ENCODE results near the gene DPP4.
A peak's percentile ranks its signal among the peaks of the same experiment; 100 is the strongest.
"Not testable (repeated sequence)": the region's sequence is repeated elsewhere in the genome, so short reads cannot be mapped to it uniquely, and the experiment has no call there.

The DPP4 gene

DNA sequence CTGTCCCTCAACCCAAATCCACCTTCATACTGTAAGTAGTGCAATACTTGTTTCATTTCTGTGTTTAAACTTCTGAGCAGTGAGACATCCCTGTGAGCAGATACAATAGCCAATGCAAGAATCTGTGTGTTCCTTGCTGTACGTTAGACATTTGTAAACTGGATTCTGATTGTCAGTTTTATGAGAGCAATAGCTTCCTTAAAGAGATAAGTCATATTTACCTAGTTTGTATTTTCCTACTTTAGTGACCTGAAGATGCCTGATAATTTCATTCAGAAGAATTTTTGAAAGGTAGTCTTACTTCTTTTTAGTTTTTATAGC lies 90.7 kb downstream of the DPP4 start:
- no peak for FAIRE-seq

DNA sequence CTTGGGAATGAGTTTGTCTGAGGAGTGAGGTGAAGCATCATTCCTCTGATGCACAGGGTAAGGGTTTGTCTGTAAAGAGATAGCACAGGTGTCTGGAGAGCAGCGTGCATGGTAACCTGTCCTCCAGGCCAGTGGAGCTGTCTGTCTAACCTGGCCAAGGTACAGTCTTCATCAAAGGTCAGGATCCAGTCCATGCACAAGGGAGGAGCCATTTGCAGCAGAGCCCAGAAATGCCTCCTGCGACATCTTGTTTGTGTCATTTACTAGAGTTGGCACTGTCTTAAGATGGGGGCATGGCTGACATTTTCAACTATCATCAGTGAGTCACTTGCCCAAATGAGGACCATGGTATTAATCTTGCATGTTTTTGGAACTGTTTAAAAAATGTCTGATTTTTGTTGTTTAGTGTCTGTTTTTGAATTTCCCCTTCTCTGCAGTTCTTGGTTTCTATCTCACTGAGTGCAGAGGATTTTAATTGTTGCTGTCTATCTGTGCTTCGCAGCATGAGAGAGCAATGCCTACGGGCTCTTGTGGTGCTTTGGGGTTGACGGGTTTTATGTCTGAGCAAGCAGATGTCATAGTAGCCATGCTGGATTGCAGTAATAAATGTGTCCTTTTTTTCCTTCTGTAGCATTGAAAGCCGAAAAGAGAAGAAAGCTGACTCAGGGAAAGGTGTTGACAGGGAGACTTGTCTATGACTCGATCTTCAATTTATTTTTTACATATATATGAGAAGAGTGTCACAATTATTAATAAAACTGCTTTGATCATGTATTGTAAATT lies 91.3 kb downstream of the DPP4 start:
- FAIRE-seq: no peak

DNA sequence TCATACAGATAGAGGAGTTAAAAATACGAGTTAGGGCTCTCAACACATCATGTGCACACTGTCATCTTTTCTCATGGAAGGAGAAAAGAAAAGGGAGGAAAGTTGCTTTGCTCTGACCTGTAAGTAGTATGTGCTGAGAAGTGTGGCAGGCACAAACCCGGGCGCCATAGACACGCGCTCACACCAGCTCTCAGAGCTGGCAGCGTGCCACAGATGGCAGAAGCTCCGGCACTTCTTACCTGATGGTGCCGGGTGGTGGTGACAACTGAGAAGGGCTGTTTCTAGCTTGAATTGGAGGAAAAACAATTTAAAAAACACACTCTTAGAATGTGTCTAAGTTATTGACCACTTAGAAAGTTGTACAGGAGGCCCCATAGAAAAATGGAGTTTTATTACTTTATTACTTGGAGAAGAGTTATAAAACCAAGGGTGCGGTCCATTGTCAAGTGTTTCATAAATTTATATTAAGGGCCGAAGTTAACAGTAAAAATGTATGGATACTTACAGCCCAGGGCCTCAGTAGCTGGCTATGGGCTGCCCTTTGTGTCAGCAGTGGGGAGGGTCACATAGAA lies 92.2 kb downstream of the DPP4 start:
- FAIRE-seq: no peak

DNA sequence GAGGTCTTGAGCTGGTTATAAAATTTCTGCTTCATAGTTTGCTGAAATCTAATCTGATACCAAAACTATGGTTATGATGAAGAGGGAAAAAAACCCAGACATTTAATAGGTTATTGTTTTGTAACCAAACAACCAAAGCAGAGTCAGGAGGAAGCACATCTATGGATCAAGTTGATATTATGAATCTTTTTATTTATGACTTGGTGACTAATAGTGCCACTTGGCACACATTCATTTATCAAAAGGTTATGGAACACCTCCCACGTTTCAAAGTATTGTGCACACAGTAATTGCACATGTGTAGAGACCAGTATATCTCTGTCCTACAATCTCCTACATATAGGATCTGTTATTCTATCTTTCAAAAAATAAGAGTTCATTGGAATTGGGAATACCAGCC lies 93.0 kb downstream of the DPP4 start:
- no peak for FAIRE-seq

DNA sequence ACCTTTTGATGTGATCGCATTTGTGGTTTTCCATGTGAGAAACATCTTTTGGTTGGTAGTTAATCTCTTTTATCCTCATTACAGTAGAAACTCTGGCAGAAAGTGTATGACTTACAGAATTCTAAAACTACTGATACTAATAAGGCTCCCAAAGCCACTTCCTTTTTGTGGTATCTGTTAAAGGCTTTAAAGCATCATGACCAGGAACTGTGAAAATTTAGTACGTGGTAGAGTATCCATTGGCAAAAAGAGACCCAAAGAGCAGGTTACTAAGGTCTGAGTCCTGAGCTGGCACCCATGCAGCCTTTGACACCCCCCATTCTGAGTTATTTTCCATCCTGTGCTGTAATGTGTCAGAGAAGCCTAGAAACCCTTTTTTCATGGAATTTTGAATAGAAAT lies 94.5 kb downstream of the DPP4 start:
- FAIRE-seq: no peak

DNA sequence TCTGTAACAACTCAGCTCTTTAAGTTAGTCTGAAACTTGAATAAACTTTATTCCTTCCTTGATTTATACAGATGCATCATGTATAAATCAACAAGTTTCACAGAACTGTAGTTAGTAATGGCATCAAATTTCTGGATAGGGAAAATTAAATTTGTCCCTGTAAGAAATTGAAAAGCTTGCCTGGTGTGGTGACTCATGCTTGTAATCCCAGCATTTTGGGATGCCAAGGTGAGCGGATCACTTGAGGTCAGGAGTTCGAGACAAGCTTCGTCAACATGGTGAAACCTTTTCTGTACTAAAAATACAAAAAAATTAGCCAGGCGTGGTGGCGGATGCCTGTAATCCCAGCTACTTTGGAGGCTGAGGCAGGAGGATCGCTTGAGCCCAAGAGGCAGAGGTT lies 96.1 kb downstream of the DPP4 start:
- not testable (repeated sequence) for FAIRE-seq

DNA sequence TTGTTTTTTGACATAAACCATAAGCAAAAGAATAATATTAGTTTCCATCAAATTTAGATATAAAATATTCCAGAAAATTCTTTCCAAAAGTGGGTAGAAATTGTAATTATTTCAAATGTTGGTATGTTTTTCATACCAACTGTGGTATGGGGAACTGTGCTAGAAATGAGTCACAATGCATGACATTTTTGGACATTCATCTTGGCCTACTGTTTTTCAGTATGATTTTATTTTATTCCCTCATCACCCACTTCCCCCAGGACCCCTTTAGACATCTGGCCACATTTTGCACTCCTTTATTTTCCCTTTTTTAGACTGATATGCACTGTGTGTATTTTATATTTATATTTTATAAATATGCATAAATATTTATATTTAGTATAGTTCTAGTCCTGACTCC lies 97.1 kb downstream of the DPP4 start:
- FAIRE-seq: no peak

DNA sequence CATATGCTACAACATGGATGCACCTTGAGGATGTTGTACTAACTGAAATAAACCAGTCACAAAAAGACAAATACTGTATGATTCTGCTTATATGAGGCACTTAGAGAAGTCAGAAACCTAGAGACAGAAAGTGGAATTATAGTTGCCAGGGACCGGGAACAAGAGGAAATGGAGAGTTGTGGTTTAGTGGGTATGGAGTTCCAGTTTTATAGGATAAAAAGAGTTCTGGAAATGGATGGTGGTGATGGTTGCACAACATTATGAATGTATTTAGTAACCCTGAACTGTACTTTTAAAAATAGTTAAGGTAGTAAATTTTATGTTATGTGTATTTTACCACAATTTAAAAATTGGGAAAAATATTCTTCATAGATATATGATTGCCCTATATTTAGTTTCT lies 97.7 kb downstream of the DPP4 start:
- peak; percentile 64 for FAIRE-seq

DNA sequence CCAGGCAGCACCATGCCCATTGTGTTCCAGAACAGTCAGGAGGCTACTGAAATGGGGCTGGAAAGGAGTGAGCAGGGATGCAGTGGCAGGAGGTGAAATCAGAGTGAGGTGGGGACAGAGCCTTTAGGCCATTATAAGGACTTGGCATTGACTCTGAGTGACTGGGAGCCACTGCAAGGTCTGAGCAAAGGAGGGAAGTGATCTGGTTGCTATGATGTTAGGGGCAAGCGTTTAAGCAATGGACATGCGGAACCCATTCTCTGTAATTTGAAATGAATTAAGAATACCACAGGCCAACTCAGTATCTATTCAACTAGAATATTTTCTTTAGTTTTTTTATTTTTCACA lies 98.2 kb downstream of the DPP4 start:
- no peak for FAIRE-seq

DNA sequence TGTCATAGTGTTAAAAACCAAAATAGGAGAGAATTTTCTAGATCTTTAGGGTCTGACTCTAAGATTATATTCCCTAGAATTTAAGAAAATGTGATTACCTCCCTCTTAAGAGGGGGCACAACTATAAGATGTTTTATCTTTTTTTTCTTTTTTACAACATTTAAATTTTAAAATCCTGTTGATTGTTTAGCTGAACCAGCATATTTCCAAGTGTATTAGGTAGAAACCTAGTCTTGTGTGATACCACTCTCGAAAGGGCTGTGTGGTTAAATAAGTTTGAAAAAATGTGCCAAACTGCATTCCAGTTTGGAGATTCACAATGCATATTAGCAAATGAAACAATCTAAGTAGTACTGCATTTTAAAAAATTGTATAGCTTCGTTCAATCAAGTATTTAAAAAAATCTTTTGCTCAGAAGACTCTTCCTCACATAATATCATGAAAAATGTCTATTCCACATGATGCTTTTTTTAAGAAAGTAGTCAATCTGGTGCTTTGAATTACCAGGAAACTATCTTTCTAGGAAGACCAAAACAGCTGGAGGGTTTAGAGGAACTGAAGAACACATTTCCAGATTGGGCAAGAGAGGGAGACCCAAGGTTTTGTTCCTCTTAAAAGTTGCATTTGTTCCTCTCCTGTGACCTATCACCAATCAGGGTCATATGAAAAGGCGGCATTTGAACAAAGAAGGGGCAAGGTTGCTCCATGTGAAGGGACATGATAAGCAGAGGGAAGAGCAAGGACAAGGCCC lies 98.8 kb downstream of the DPP4 start:
- no peak for FAIRE-seq

DNA sequence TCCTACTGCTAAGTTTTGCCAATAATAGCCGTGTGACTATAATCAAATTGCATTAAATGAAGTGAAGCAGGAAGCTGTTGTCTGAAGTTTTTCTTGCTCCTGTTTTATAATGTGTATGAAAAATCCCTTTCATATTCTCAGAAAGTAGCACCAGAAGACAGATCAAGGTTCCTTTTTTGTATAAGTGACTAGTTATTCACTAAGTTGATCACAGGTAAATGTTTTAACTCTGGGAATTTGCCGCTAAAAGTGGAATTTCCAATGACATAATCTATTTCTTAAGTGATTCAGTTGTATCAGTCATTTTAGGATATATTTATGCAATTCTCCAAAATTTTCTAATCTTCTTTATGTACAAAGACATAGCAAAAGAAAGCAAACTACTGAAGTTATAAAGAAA lies 99.6 kb downstream of the DPP4 start:
- FAIRE-seq: no peak

DNA sequence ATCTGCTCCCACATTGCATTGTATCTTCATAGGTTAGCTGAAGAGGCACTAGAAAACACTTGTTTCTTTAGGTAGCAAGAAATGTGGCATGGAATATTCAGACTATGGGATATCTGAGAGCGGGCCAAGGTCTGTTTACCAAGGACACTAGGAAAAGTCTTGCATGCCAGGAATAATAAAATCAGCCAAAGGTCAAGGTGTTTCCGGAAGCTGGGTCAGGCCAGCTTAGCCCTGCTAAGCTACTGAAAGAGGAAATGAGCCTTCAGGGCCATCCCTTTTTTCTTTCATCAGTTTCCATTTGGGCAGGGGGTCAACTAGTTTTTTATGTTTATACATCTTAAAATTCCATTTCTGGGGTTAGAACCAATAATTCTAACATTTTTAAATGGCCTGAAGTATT lies 101.1 kb downstream of the DPP4 start:
- FAIRE-seq: no peak

DNA sequence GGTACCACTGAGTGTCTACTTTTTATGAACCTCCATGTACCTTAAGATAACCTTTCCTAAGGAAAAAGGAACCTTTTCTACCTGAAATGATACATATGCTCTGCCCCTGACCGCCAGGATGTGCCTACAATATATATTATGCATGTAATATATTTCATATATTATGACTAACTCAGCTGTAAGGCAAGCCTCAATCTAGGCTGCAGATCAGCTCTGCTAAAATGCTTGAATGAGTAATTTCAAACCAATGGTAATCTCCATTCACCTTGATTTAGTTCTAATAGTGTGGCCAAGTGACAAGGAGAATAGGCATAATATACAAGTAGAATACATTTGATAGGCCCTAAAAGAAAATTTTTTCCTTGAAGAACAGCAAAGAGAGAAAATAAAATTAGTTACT lies 101.8 kb downstream of the DPP4 start:
- no peak for FAIRE-seq

DNA sequence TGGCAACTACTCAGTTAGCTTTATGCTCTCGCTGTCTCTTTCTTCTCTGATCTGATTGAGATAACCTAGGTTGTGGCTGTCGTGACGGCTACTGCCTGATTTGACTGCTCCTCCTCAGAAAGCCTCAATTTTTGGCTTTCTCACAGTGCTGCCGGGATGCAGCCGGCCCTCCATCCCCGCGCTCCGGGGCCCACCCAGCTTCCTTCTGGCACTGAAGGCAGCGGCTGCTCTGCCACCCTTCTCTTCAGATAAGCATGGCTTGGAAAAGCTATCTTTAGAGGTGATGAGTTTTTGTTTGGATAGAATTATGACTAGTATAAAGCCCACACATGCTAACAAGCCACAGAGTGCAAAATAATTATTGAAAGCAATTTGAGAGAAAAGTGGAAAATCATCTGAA lies 102.5 kb downstream of the DPP4 start:
- FAIRE-seq: no peak

DNA sequence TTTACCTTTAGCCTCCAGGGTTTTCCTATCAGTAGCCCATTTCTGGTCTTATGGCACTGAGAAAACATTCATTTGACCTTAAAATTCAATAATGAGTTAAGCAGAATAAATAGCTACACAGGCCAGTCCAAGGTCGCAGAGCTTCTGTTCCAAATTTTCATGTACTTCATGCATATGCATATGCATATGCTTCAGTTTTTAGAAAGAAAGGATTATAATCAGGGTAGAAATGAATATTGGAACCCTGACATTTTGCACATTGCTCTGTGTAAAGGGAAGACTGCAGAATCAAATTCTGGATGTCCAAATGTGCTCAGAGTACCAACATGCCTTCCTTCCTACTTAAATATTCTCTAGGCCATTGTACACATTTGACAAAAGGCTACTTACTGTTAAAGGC lies 104.9 kb downstream of the DPP4 start:
- no peak for FAIRE-seq

DNA sequence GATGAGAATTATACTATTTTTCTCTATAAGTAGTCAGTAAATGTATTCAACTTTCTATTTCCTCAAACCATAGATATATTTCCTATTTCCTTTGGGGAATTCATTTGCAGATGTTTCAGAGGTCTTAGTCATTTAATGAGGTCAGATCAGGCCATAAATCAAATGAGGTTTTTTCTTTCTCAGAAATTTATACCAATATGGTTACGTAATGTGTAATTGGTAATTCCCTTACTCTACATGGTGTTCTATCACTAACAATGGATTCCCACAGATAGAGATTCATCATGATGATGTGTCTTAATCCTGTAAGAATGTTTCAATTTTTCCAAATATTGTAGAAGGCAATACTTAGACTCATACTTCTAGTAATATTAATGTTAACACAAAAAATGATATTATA lies 108.0 kb downstream of the DPP4 start:
- no peak for FAIRE-seq

DNA sequence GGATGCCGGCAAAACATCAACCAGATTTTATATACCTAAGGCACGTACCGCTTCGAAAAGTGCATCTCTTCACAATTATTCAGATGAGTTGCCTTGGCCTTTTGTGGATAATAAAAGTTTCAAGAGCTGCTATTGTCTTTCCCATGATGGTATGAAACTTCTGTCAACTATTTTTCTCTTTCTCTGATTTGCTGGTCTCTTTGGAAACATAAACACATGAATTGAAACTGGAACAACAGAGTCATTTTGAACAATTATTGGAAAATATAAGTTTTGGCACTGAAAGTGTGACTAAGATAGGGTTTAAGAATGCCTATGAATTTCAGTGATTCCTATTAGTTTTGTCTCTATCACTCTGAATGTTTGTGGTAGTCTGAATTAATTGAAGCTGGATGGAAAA lies 109.9 kb downstream of the DPP4 start:
- FAIRE-seq: no peak

DNA sequence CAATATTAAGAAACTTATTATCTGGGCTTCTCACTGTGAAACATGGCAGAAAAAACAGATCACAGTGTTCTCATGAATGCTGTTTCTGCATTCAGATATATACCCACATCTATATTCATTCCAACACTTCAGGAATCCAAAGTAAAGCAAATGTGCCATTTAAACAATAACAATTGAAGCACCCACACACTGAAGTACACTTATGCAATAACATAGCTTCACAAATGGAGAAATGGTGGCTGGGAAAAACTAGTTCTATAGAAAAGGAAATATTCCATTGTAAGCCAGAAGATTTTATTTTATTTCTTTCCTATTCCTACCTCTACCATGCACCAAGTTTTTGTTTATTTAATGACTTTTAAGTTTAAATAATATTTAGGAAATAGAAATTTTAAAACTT lies 111.9 kb downstream of the DPP4 start:
- FAIRE-seq: no peak

DNA sequence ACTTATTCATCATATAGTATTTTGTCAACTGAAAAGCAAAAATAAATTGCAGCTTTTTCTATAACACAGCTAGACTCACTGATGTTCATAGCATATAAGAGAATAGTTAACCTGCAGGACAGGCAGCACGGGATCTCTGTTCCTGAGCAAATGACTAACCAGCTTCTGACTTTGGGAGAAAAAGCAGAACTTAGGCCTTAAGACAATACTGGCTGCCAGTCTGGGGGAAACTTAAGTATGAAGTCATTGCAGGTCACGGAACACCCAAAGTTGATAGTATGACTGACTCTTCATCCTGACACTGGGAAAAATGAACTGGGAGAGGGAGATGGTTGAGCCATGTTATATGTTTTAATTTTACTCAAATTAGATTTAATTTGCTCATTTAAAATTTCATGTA lies 113.0 kb downstream of the DPP4 start:
- no peak for FAIRE-seq

DNA sequence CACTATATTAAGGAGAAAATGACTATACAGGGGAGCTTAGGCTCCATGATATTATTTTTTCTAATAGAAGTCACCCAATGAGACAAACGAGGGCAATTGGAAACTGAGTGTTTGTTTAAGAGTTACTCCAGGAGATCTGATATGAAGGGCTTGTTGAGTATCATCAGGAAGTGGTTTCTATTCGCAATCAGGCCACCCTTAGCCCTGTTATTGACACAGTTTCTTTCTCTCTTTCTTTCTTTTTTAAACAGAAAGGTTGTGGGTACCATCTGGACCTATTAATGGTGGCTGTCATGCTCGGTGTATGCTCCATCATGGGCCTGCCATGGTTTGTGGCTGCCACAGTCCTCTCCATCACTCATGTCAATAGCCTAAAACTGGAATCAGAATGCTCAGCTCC lies 117.3 kb downstream of the DPP4 start:
- FAIRE-seq: no peak

DNA sequence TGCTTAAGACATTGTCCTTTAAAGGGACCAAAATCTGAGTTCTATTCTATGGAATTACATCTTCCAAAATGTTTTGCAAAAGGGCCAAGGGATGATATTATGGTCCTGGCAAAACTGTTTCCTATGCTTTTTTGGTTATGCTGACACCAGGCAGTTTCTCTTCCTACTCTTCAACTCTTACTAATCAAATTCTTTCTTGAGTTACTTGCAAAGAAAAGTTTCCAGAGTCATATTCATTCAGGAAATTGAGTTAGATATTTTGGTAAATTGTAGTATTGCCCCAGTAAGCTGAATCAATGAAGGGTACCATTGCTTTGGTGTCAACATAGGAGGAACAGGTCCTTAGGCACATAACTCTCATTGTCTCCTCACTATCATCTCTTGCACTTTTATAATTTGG lies 118.8 kb downstream of the DPP4 start:
- no peak for FAIRE-seq

DNA sequence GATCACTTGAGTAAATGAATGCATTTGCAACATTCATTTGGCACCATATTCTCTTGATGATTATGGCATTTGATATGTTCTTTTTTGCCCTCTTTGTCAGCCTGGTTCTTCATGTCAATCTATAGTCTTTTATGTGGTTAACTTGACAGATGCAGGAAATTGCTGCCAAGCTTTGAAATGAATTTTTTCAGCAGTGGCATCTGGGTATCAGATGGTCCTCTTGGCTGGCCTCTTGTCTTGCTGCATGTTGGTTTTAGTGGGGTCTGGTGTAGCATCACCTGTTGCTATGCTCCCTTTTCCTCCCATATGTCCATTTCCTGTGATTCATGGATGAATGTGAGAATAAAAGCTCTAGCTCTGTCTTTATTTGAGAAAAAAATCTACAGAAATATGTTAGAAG lies 119.9 kb downstream of the DPP4 start:
- FAIRE-seq: no peak

DNA sequence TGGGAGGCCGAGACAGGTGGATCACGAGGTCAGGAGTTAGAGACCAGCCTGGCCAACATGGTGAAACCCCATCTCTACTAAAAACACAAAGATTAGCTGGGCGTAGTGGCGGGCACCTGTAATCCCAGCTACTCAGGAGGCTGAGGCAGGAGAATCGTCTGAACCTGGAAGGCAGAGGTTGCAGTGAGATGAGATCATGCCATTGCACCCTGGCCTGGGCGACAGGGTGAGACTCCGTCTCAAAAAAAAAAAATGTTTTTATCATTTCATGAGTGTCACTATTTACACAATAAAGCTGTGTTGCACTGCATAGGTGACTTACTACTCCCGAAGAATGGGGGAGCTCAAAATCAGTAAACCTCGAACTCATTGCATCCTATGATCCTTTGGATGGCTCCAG lies 120.6 kb downstream of the DPP4 start:
- FAIRE-seq: not testable (repeated sequence)

DNA sequence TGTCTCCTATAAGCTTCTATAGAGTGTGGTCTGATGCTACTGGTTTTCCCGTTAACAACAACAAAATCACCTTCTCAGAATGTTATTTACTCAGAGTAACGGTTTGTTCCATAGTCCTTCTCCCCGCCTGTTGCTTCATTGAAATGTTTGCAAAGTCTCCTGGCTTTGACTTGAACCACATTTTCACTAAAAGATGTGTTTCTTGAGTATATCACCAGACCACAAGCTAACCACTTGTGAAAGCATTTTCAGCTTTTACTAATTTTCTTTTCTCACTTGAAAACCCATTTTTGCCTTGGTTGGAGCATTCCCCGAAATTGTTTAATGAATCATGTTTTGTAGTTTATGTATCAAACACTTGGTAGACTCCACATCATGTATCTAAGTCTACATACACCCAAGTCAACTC lies 121.2 kb downstream of the DPP4 start:
- FAIRE-seq: no peak

DNA sequence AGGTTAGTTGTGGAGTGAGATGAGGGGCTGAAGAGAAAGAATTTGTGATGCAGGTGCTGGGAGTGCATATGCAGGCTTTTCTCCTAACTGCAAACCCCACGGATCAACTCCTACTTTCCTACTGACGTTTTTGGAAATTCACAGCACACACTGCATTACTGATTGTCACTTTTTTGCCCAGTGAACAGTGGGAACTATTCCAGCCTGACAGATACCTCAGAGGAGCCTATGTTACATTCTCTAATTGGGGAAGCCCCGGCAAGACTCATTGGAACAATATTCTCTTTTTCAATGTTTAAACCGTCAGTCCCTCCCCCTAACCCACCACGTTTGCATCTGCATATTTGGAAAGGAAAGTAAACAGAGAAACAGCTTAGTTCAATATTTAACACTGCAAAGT lies 126.2 kb downstream of the DPP4 start:
- no peak for FAIRE-seq
